Renal cortical epithelial cell (primary cell): ENCODE results near the gene USP22. TPM values are rescaled to one million over a fixed set of nuclear protein-coding genes. Genes with fewer than 3 reads are reported as not detected.
"Not testable (repeated sequence)": the region's sequence is repeated elsewhere in the genome, so short reads cannot be mapped to it uniquely, and the experiment has no call there.

ENCODE experiments used
- DNase-seq: peaks from one replicate; pipeline ENCODE4 v3.0.0-alpha.2; 2011; ENCODE audit warnings: low read depth
- total RNA-seq: library from RNA; depleted of rRNA; stranded (reverse); fragments of >200 nt; gene quantifications from 2 replicates; pipeline ENCODE4 v1.2.3, GENCODE V29; 2014

Gene USP22
- total RNA-seq, 1 donor from 2014 or later: 372 TPM

DNA sequence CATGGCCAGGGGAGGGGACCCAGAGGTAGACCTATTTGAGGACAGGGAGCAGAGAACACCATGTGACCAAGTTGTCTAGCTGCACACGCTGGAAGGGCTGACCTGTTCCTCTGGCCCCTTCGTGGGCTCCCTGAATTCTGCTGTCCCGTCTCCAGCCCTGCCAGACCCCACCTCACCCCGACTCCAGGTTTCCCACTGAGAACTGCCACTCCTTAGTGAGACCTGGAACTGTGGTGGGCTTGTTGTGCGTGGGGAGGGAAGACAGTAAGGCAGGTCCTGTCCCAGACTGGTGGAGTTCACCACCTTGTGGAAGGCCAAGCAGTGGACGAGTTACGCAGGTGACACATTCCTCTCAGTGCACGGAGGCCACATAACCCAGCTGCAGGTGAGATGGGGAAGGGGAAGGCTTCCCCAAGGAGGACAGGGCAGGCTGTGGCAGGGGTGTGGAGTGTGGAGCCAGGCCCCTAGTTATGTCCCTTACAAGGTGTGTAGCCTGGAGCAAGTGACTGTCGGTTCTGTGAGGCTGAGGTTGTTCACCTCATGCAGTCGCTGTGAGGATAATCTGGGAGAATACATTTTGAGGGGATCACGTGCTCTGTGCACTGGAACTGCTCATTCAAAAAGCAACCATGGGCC is 54.7 kb downstream of the USP22 start:
- no peak for DNase-seq

DNA sequence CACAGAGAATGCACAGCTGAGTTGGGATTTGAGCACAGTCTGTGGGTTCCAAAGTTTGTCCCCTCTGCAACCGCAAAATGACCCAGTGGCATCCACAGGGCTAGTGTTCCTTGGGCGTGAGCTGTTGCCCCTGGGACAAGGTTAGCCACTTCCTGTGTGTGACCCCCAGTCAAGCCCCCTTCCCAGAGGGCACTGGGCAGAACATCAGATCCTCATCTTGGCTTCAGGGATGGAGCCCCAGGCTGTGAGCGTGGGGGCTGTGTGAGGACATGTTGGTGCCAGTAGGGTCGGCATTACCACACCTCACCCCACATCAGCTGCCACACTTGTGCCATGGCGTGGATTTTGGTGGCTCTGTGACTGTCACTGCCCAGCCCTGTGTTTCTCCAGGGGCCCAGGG is 55.3 kb downstream of the USP22 start:
- no peak for DNase-seq

DNA sequence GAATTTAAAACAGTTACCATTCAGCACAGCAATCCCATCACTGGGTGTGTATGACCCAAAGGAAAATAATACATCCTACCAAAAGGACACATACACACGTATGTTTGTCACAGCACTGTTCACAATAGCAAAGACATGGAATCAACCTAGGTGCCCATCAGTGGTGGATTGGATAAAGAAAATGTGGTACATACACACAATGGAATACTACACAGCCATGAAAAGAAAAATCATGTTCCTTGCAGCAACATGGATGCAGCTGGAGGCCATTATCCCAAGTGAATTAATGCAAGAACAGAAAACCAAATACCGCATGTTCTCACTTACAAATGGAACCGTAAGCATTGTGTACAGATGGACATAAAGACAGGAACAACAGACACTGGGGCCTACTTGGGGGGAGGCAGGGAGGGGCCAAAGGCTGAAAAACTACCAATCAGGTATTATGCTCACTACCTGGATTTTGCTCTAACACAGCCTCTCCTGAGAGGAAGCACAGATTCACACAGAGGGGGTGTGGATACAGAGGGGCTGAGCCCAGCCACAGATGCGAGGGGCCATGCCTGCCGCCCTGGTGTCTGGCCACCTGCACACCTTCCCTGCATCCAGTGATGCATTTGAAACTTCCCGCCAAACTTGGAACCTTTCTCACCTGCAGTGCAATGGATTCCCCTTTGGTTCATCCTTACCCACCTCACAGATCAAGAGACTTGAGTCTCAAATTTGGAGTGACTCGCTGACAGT is 55.9 kb downstream of the USP22 start:
- no peak for DNase-seq

DNA sequence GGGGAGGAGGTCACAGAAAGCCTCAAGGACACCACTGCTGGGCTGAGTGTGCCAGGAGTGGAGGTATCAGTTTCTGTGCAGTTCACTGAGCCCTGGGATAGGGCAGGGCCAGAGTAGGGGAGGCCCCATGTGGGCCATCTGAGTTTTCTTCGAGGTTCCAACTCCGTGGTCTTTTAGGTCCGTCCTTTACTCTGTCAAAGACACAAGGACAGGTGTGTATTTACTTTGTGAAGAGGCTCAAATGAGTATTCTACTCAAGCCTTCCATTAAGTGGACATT is 59.5 kb downstream of the USP22 start:
- no peak for DNase-seq

DNA sequence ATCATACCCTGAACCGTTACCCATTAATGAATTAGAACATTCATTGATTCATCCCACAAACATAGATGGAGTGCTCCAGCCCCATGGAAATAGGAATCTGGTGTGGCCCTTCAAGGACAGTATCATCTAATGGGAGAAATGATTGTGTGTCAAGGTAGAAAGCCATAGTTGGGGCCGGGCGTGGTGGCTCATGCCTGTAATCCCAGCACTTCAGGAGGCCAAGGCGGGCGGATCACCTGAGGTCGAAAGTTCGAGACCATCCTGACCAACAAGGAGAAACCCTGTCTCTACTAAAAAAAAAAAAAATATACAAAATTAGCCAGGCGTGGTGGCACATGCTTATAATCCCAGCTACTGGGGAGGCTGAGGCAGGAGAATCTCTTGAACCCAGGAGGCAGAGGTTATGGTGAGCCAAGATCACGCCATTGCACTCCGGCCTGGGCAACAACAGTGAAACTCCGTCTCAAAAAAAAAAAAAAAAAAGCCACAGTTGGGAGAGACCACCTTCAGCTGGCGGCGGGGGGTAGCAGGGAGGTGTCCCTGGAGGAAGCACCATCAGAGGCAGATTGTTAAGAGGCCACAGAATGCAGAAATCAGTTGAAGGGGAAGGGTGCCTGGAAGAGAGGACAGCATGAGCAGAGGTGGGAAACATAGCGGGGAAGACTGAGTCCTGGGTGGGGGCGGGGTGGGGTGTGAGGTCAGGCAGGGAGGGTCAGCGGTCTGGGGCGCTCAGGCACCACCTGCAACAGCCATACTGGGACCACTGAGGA is 60.0 kb downstream of the USP22 start:
- no peak for DNase-seq

DNA sequence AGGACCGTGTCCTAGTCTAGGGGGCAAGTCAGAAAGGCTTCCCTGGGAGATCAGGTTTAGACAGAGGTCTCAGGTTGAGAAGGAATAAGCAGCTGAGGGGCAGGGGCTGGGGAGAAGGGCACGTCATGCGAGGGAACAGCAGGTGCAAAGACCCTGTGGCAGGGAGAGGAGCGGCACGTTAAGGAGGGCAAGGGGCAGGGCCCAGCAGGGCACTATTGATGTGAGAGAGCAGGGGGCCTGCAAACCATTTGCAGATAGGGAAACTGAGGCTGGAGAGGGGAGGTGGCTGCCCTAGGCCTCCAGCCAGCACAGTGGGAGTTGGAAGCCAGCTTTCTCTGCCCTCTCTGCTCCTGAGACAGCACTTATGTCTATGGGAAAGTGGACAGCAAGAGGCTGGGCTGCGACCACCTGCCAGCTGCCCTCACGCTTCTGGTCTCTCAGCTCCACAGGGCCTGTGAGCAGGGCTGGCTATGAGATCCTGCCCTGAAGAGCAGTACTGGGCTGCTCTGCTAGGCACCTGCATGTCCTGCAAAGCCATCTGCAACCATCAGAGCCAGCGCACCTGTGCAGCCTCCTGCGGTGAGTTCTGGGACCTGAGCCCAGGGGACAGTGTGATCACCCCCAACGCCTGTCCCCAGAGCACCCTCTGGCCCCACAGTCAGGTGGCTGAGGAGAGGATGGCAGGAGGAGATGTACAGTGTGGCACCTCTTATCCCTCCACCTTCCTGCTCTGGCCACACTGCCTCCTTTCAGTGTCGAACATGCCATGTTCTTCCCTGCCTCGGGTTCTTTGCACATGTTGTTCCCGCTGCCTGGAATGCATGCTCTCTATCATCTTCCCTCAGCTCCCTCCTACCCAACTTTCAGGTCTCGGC is 61.5 kb downstream of the USP22 start:
- DNase-seq: no peak

DNA sequence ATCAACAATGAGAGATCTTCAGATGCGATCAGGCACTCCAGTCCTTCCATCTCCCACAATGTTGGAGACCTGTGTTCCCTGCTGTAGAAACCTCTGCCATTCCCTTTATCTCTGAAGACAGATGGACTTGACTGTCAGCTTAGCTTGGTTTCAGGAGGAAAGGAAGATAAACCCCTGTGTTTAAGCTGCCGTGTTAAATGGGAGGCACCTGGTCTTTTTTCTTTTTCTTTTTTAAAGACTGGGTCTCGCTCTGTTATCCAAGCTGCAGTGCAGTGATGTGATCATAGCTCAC is 63.1 kb downstream of the USP22 start:
- no peak for DNase-seq

DNA sequence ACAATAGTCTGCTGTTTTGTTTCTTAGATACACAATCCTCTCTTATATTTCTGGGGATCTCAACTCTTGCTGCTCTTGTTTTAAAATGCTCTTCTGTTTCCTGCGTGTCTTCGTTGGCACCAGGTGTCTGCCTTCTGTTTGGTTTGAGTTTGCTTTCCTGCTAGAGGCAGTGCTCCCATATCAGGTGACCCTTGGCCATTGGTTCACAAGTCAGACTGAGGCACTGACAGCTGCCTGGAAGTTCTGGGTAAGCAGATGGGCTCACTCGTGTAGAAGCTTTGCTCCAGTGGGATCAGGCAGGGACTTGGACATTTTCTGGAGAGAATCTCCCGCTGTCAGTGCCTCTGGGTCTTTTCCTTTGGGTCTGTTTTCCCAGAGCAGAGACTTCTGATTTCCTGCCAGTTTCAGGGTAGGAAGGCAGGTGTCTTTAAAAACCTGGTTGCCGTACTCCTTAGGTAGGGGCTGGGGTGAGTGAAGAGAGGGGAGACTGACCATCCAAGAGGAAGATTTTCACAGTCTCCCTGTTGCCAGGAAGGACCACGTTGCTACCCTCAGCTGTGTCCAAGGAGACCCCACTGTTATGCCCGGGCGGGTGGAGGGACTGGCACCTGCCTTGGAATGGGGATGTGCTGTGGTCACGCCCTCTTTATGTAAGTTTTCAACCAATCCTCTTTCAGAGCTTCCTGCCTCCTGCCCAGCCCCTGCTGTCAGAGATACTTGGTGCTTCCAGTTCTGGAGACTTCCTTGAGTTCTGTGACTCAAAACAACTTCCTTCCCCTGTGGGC is 63.6 kb downstream of the USP22 start:
- DNase-seq: not testable (repeated sequence)

DNA sequence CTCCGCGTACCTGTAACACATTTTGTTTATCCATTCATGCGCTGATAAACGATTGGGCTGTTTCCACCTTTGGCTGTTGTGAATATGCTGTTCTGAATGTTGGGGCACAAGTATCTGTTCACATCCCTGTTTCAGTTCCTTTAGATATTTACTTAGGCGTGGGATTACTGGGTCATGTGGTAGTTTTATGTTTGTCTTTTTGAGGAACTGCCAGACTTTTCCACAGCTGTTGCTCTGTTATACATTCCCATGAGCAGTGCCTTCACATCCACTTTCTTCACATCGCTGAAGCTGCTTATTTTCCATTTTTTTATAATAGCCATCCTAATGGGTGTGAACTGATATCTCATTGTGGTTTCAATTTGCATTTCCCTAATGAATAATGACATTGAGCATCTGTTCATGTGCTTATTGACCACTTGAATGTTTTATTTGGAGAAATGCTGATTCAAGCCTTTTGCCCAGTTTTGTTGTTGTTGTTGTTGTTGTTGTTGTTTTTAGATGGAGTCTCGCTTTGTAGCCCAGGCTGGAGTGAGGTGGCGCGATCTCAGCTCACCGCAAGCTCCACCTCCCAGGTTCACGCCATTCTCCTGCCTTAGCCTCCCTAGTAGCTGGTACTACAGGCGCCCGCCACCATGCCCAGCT is 65.1 kb downstream of the USP22 start:
- DNase-seq: not testable (repeated sequence)

DNA sequence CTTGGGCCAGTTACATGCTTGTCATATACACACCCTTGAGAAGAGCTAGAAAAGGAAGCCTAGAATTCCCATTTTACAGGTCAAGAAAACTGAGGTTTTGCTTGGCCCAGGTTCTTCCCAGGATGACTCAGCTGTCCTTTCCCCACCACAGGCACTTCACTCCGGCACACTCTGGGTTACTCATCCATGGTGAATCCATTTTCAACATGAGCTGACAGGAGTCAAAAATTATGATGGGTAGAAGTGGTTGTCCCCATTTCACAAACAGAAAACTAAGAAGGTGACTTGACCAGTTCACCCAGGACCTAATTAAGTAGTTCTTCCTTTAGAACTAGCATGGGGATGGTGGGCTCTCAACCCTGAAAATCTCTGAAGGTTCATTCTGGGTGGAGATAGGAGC is 67.2 kb downstream of the USP22 start:
- DNase-seq: no peak

DNA sequence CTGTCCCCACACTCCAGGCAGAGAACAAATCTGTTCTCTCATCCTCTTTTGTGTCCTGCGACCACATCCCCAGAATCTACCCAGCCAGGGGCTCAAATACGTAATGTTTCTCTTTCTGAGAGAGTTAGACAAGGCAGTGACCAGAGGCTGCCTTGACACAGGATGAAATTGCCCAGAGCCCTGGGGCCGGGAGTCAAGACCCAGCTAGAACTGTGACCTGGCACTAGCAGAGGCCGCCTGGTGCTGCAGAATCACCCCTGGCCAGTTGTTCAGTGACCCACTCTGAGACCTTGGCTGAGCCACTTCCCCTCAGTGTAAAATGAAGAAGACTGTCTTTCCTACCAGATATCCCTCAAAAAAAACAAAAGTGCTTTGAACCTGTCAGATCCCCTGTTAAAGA is 72.5 kb downstream of the USP22 start:
- DNase-seq: no peak

DNA sequence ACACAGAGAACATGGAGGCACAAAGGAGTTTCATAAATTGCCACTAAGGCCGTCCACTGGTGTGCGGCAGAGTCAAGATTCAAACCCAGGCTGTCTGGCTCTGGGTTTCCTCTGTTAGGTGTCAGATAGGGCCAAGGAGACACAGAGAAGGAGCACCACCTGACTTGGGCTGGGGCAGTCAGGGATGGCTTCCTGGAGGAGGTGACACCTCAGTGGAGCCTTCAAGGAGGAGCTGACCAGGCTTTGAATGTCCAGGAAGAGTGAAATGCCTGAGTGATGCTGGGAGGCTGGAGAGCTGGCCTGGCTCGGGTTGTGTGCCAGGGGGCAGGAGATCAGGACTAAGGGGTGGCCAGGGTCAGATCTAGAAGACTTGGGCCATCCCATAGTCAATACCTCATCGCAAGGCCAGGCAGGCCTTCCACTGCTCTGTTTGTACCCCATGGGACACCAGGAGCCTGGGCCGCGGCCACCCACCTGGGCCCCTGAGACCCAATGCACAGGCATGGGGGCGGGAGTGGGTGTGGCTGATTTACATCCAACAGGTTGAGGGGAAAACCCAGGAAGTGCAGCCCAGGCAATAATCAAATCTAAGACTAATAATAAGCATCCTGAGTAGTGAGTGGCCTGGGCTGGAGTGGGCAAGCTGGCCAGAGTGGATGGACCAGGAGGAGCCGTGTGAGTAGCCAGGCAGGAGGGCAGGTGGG is 73.7 kb downstream of the USP22 start:
- DNase-seq: no peak

DNA sequence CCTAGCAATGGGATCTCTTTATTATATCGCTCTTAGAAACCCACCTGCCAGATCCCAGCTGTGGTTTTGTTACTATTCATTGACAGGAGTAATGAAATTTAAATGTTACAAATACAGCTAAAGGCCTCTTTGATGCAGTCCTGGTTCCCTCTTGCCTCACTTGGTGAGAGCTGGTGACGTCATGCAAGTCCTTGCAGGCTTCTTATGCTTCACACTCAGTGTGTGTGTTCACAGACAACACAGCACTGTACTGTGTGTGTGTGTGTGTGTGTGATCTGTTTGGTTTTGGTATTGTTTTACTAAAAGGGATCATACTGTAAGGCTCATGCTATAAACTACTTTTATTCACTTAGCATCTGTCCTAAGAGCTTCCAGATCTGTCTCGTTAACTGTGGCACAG is 75.0 kb downstream of the USP22 start:
- no peak for DNase-seq

DNA sequence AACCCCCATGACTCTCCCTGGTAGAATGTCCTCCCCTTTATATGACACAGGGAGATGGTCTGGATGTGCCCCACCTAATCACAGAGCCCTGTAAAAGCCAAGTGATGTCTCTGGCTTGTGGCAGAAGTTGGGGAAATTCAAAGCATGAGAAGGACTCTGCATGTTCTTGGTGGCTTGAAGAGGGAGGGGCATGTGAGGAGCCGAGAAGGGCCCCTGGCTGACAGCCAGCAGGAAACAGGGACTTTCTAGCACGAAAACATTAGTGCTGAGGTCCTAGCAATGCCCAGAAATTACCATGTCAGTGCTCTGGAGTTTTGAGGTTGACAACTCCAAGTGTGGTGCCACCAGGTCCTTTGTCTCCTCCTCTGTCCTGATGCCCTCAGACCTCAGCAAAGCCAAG is 75.9 kb downstream of the USP22 start:
- no peak for DNase-seq

DNA sequence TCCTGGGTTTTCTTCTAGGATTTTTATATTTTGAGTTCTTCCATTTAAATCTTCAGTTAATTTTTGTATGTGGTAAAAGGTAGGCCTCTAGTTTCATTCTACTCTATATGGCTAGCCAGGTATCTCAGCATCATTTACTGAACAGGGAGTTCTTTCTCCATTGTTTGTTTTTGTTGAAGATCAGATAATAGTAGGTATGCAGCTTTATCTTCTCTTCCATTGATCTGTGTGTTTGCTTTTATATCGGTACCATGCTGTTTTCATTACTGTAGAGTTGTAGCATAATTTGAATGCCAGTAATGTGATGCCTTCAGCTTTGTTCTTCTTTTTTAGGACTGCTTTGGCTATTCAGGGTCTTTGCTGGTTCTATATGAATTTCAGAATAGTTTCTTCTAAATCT is 77.3 kb downstream of the USP22 start:
- no peak for DNase-seq

DNA sequence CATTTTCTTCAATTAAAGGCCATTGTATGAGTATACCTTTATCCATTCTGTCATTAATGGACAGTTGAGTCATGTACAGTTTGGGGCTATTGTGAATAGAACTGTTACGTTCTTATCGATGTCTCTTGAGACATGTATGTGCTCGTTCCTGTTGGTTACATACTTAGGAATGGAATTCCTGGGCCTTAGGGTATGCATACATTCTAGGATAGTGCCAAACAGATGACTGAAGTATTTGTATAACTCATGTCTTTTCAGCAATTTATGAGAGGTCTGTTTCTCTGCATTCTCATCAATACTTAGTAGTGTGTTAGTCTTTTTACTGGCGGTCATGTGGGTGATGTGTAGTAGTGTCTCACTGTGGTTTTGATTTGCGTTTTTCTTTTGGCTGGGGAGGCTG is 81.2 kb downstream of the USP22 start:
- DNase-seq: no peak

DNA sequence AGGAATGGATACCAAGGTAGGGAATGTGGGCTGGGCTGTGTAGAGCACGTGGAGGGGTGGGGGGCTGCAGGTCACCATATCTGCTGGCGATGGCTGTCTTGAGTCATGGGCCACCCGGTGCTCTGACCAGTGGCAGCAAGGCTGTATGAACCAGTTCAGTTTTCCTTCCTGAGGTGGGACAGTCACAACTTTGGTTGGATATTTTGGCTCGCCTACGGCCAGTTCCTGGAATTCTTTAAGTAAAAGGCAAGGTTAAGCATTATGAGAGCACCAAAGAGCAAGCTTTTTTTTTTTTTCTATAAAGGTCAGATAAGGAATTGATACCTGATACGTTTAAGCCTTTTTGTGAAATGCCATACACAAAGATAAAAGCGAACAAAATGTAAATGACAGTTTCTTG is 81.9 kb downstream of the USP22 start:
- no peak for DNase-seq

DNA sequence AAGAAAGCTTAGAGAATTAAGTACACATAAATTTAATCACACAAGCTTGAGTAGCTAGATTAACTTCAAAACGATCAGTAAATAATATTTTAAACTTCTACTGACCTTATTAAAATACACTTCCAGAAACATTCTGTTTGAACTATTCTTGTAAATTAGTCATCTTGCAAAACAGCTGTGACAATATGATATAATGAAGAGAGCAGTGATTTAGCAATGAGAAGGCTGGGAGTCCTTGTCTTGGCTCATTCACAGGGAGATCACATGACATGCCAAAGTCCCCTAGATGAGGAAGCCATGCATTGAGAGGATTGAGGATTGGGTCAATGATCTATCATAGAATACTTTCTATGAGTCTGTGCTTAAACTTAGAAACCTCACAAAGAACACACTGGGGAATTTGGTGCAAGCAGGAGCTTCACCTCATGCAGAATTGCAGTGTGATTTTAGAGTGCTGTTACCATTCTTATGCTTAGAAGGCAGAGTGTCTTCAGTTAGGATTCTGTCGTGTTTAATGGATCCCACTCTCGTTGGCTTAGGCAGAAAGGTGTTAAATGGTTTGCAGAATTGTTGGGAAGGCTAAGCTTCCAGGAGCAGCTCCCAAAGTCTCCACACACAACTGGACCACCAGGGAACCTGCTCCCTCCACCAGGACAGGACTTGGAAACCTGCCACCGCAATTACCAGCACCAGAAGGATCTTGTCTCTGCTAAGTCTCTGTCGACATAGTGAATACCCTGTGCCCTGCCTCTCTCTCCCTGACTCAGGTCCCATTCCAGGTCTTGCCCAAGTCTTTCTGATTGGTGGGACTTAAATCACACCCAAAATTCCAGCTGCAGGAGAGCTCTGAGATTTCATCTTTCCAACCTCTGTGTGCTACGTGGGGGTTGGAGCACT is 87.1 kb downstream of the USP22 start:
- DNase-seq: peak; percentile 40

DNA sequence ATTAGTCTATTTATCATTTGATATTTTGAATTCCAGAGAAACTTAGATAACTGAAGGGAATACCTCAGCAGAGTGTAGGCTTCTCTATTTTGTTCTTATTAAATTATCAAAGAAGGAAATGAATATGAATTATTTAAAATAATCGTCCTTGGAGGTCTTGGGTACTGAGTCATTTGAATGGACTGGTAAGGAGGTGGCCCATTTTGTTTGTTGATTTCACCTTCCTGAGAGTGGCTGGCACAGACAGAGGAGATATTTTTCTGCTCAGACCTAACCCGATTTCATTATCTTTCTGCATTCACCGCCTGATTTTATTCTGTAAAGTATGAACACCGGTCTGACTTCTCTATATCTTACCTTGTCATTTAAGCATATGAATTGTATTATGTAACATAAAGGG is 88.0 kb downstream of the USP22 start:
- no peak for DNase-seq

DNA sequence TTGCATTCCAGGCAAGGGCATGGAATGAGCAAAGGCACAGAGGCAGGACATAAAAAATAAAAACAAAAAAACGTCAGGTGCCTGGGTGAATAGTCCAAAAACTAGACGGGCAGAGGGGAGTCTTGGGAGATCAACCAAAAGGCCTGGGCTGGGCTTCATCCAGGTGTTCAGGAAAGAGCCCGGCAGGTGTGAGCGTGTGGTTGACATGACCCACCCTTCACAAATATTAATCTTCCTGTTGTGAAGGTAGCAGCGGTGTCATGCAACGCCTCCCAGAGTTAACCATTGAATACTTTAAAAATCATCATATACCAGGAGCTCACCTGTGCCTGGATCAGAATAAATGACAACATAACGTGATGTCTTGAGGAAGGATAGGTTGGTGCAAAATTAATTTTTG is 90.6 kb downstream of the USP22 start:
- no peak for DNase-seq
